HCT116 (cell line): ENCODE data around the gene OPCML. TPM values are rescaled to one million over a fixed set of nuclear protein-coding genes. Genes with fewer than 3 reads are reported as not detected.

Experiments
- ATAC-seq: fragments of 200-7000 bp; cut with Tn5 transposase; 2 replicates; pipeline ENCODE4 v1.9.1; 2020; ENCODE audit warnings: mild to moderate bottlenecking, moderate library complexity
- BruUV-seq: library from RNA; stranded (reverse); fragments of 400-500 nt; replicated peaks from 2 replicates; lab custom pipeline; 2021; lab: Mats Ljungman, UMichigan
- CTCF ChIA-PET: fragments of 300-600 bp; sonication (Branson Sonifier 250); formaldehyde crosslinking; loops from one replicate; lab custom pipeline; 2021; ENCODE audit warnings: antibody characterized with exemption; lab: Charles Lee
- POLR2A ChIA-PET: fragments of 300-600, 350-600 bp; sonication (Branson Sonifier 250); formaldehyde crosslinking; loops from one replicate; lab custom pipeline; 2021; ENCODE audit warnings: antibody characterized with exemption; lab: Charles Lee
- RAD21 ChIA-PET, 2 experiments: fragments of 300-600 bp; sonication (Branson Sonifier 250); formaldehyde crosslinking; loops; one replicate each; lab custom pipeline; 2023; ENCODE audit warnings: low total read pairs in 2 of 2; ENCODE audit not compliant: uncharacterized antibody in 2 of 2, unreplicated experiment in 2 of 2, low non-redundant PET in 1 of 2; lab: Charles Lee
- DNase-seq: peaks from one replicate; pipeline ENCODE4 v3.0.0-alpha.2; 2010; ENCODE audit warnings: low read depth, low spot score
- H2AFZ ChIP-seq: fragments of 200-600 bp; shearing (Covaris generic), sonication (generic); 2 replicates; pipeline ENCODE4 v1.6.1; 2017; ENCODE audit warnings: low read depth, mixed run types, mixed read lengths, antibody characterized with exemption, low read length; ENCODE audit not compliant: poor library complexity, severe bottlenecking
- H3K27ac ChIP-seq: 2 replicates; pipeline ENCODE4 v1.5.1; 2012; ENCODE audit warnings: low read depth, low read length
- H3K27me3 ChIP-seq: fragments of 200-600 bp; sonication (generic); 2 replicates; pipeline ENCODE4 v1.6.1; 2016; ENCODE audit warnings: mixed run types, low read length, mixed read lengths; ENCODE audit not compliant: insufficient read depth
- H3K36me3 ChIP-seq, 2 experiments: fragments of 200-500 bp in 1 of 2; fragments of 200-600 bp in 1 of 2; sonication (Bioruptor generic) in 1 of 2; sonication (generic) in 1 of 2; 2 replicates each; pipeline versions ENCODE4 v1.5.1 to v1.6.1; 2014 to 2016; ENCODE audit warnings: low read length in 2 of 2, inconsistent platforms in 1 of 2, mixed read lengths in 1 of 2, mixed run types in 1 of 2; ENCODE audit not compliant: insufficient read depth in 2 of 2, control insufficient read depth in 1 of 2
- H3K4me1 ChIP-seq, 2 experiments: fragments of 200-600 bp in 1 of 2; sonication (generic) in 1 of 2; 2 replicates each; pipeline versions ENCODE4 v1.5.1 to v1.6.1; 2012 to 2017; ENCODE audit warnings: low read length in 2 of 2, inconsistent platforms in 1 of 2, mild to moderate bottlenecking in 1 of 2, mixed read lengths in 1 of 2, mixed run types in 1 of 2, moderate library complexity in 1 of 2; ENCODE audit not compliant: insufficient read depth in 2 of 2, control insufficient read depth in 1 of 2
- H3K4me2 ChIP-seq: fragments of 200-600 bp; sonication (generic); 2 replicates; pipeline ENCODE4 v1.6.1; 2017; ENCODE audit warnings: mixed run types, low read length, mixed read lengths
- H3K4me3 ChIP-seq, 2 experiments: fragments of 200-600 bp in 1 of 2; sonication (generic) in 1 of 2; replicated peaks in 1 of 2; 2 replicates each; pipeline ENCODE4 v1.5.1; 2011 to 2016; ENCODE audit warnings: low read length in 2 of 2, control low read depth in 1 of 2, low read depth in 1 of 2, mild to moderate bottlenecking in 1 of 2, mixed read lengths in 1 of 2, mixed run types in 1 of 2
- H3K79me2 ChIP-seq: fragments of 200-600 bp; sonication (generic); 2 replicates; pipeline ENCODE4 v1.6.1; 2017; ENCODE audit warnings: mild to moderate bottlenecking, mixed run types, low read length, moderate library complexity, mixed read lengths; ENCODE audit not compliant: insufficient read depth
- H3K9ac ChIP-seq: fragments of 200-600 bp; sonication (generic); 2 replicates; pipeline ENCODE4 v1.6.1; 2016; ENCODE audit warnings: low read length, mixed read lengths
- H3K9me2 ChIP-seq: fragments of 200-600 bp; sonication (generic), shearing (Covaris generic); 2 replicates; pipeline ENCODE4 v1.6.1; 2017; ENCODE audit warnings: mixed run types, mild to moderate bottlenecking, moderate library complexity; ENCODE audit not compliant: insufficient read depth
- H3K9me3 ChIP-seq, 2 experiments: fragments of 200-500 bp in 1 of 2; fragments of 200-600 bp in 1 of 2; sonication (Bioruptor generic) in 1 of 2; sonication (generic) in 1 of 2; 2 replicates each; pipeline ENCODE4 v1.6.1; 2014 to 2017; ENCODE audit warnings: low read length in 2 of 2, mixed read lengths in 2 of 2, inconsistent platforms in 1 of 2, low read depth in 1 of 2, mild to moderate bottlenecking in 1 of 2, mixed run types in 1 of 2, moderate library complexity in 1 of 2; ENCODE audit not compliant: control insufficient read depth in 1 of 2, insufficient read depth in 1 of 2
- H4K20me1 ChIP-seq: fragments of 200-600 bp; sonication (generic), shearing (Covaris generic); 2 replicates; pipeline ENCODE4 v1.6.1; 2017; ENCODE audit warnings: mixed run types, mild to moderate bottlenecking, moderate library complexity; ENCODE audit not compliant: insufficient read depth
- CBX3 ChIP-seq: IDR thresholded peaks from 2 replicates; pipeline ENCODE4 v1.6.1; 2012; ENCODE audit warnings: low read depth
- CEBPB ChIP-seq: IDR thresholded peaks from 2 replicates; pipeline ENCODE4 v1.6.1; 2012; ENCODE audit warnings: low read depth
- EGR1 ChIP-seq: IDR thresholded peaks from 2 replicates; pipeline ENCODE4 v1.6.1; 2012; ENCODE audit warnings: low read depth
- ELF1 ChIP-seq: IDR thresholded peaks from 2 replicates; pipeline ENCODE4 v1.6.1; 2012; ENCODE audit warnings: low read depth, borderline replicate concordance
- EZH2 ChIP-seq: fragments of 200-600 bp; sonication (generic); IDR thresholded peaks from 2 replicates; pipeline ENCODE4 v1.6.1; 2017; ENCODE audit warnings: antibody characterized with exemption, mixed run types
- EZH2phosphoT487 ChIP-seq: fragments of 200-600 bp; IDR thresholded peaks from 2 replicates; pipeline ENCODE4 v1.6.1; 2018; ENCODE audit warnings: antibody characterized with exemption, borderline replicate concordance
- FOSL1 ChIP-seq: IDR thresholded peaks from 2 replicates; pipeline ENCODE4 v1.6.1; 2012; ENCODE audit warnings: low read depth
- JUND ChIP-seq: IDR thresholded peaks from 2 replicates; pipeline ENCODE4 v1.6.1; 2012
- POLR2A ChIP-seq: IDR thresholded peaks from 2 replicates; pipeline ENCODE4 v1.7.0; 2011; ENCODE audit warnings: borderline replicate concordance; ENCODE audit not compliant: insufficient read depth, insufficient read length; ENCODE audit errors: extremely low read depth
- POLR2AphosphoS5 ChIP-seq: IDR thresholded peaks from 2 replicates; pipeline ENCODE4 v1.6.1; 2011; ENCODE audit warnings: mild to moderate bottlenecking, low read depth, low read length, moderate library complexity
- SIN3A ChIP-seq: IDR thresholded peaks from 2 replicates; pipeline ENCODE4 v1.6.1; 2012; ENCODE audit warnings: low read depth
- SP1 ChIP-seq: IDR thresholded peaks from 2 replicates; pipeline ENCODE4 v1.6.1; 2012; ENCODE audit warnings: low read depth
- SRF ChIP-seq: IDR thresholded peaks from 2 replicates; pipeline ENCODE4 v1.6.1; 2012; ENCODE audit warnings: low read depth
- YY1 ChIP-seq: IDR thresholded peaks from 2 replicates; pipeline ENCODE4 v1.6.1; 2011; ENCODE audit warnings: low read length, low read depth, moderate library complexity, mild to moderate bottlenecking; ENCODE audit not compliant: insufficient replicate concordance; ENCODE audit errors: extremely low read depth
- ZFX ChIP-seq: fragments of 450-650 bp; IDR thresholded peaks from 2 replicates; pipeline ENCODE4 v1.6.1; 2017
- ZNF274 ChIP-seq: fragments of 200-500 bp; sonication (Bioruptor generic); IDR thresholded peaks from 2 replicates; pipeline ENCODE4 v1.6.1; 2014; ENCODE audit warnings: mild to moderate bottlenecking, low read depth, low read length, inconsistent platforms
- intact Hi-C: fragments of 100-400 bp; cut with micrococcal nuclease; formaldehyde crosslinking; loops from 2 replicates; pipeline ENCODE4 v1.10.0; 2022
- total RNA-seq: library from RNA; stranded (reverse); gene quantifications from one replicate; pipeline ENCODE4 v1.2.1, GENCODE V29; 2021; ENCODE audit not compliant: unreplicated experiment
- TF ChIP-seq, protein P1 (sequence below), 3 experiments: fragments of 200-600 bp in 1 of 3; sonication (generic) in 1 of 3; IDR thresholded peaks in 2 of 3; conservative IDR thresholded peaks in 1 of 3; 2 replicates each; pipeline ENCODE4 v1.5.1; 2012 to 2017; ENCODE audit warnings: low read depth in 2 of 3, low read length in 2 of 3, antibody characterized with exemption in 1 of 3, borderline replicate concordance in 1 of 3, control low read depth in 1 of 3, mild to moderate bottlenecking in 1 of 3, mixed read lengths in 1 of 3, mixed run types in 1 of 3, moderate library complexity in 1 of 3; ENCODE audit not compliant: insufficient read depth in 1 of 3
- TF ChIP-seq, protein P2 (sequence below): IDR thresholded peaks from 2 replicates; pipeline ENCODE4 v1.6.1; 2012
- TF ChIP-seq, protein P3 (sequence below): IDR thresholded peaks from 2 replicates; pipeline ENCODE4 v1.6.1; 2012; ENCODE audit warnings: low read depth
- TF ChIP-seq, protein P4 (sequence below): IDR thresholded peaks from 2 replicates; pipeline ENCODE4 v1.6.1; 2012

Gene OPCML
- total RNA-seq, 1 experiment from 2014 or later, result not detected

DNA sequence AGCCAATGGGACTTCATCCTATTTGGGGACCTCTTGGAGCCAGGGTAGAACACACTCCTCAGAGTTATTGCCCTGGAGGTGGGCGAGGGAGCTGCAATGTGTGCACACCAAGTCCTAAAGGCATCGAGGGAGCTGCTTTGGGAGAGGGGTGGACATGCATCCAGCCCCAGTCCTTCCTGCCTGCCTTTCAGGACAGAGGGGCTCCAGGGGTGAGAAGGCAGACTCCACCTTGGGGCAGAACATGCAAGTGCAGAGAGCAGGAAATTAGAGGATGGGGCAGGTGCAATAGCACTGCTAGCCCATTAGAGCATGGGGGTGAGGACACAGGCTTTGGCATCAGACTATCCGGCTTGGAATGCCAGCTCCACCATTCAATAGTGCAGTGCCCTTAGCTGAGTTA lies 288.5 kb downstream of the OPCML start:
- no peaks in the 10 kb centered on the region for H3K4me1 ChIP-seq
- RAD21 ChIA-PET, result no interaction called here
- H3K4me2 ChIP-seq, result no peak overlapping the region
- H4K20me1 ChIP-seq, result no peaks in the 10 kb centered on the region
- H3K27ac ChIP-seq, result no peak overlapping the region
- intact Hi-C loops, result no loop called here
- H3K36me3 ChIP-seq, result no peaks in the 10 kb centered on the region
- POLR2A ChIA-PET, result no interaction called here
- H3K9ac ChIP-seq, result no peak overlapping the region
- H3K4me3 ChIP-seq, result no peak overlapping the region
- no peak for DNase-seq
- peaks cover 6 to 11% of the 10 kb centered on the region in 2 experiments; a peak in 2 of 4 replicates for H3K9me3 ChIP-seq
- H3K9me2 ChIP-seq, result no peaks in the 10 kb centered on the region
- TF ChIP-seq, protein P1, sequence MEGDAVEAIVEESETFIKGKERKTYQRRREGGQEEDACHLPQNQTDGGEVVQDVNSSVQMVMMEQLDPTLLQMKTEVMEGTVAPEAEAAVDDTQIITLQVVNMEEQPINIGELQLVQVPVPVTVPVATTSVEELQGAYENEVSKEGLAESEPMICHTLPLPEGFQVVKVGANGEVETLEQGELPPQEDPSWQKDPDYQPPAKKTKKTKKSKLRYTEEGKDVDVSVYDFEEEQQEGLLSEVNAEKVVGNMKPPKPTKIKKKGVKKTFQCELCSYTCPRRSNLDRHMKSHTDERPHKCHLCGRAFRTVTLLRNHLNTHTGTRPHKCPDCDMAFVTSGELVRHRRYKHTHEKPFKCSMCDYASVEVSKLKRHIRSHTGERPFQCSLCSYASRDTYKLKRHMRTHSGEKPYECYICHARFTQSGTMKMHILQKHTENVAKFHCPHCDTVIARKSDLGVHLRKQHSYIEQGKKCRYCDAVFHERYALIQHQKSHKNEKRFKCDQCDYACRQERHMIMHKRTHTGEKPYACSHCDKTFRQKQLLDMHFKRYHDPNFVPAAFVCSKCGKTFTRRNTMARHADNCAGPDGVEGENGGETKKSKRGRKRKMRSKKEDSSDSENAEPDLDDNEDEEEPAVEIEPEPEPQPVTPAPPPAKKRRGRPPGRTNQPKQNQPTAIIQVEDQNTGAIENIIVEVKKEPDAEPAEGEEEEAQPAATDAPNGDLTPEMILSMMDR (IDR thresholded peaks at IDR 0.05 in 2 of 3, conservative IDR thresholded peaks at IDR 0.05 in 1 of 3; ENCODE audit: borderline replicate concordance in 1 of 3, insufficient read depth in 1 of 3, low read depth in 2 of 3, low read length in 2 of 3), result no peak
- TF ChIP-seq ZNF274, result no peak
- no peak for TF ChIP-seq CEBPB
- no peak for TF ChIP-seq SRF
- TF ChIP-seq POLR2AphosphoS5, result no peak
- TF ChIP-seq, protein P2, sequence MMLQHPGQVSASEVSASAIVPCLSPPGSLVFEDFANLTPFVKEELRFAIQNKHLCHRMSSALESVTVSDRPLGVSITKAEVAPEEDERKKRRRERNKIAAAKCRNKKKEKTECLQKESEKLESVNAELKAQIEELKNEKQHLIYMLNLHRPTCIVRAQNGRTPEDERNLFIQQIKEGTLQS, result no peak
- TF ChIP-seq, protein P3, sequence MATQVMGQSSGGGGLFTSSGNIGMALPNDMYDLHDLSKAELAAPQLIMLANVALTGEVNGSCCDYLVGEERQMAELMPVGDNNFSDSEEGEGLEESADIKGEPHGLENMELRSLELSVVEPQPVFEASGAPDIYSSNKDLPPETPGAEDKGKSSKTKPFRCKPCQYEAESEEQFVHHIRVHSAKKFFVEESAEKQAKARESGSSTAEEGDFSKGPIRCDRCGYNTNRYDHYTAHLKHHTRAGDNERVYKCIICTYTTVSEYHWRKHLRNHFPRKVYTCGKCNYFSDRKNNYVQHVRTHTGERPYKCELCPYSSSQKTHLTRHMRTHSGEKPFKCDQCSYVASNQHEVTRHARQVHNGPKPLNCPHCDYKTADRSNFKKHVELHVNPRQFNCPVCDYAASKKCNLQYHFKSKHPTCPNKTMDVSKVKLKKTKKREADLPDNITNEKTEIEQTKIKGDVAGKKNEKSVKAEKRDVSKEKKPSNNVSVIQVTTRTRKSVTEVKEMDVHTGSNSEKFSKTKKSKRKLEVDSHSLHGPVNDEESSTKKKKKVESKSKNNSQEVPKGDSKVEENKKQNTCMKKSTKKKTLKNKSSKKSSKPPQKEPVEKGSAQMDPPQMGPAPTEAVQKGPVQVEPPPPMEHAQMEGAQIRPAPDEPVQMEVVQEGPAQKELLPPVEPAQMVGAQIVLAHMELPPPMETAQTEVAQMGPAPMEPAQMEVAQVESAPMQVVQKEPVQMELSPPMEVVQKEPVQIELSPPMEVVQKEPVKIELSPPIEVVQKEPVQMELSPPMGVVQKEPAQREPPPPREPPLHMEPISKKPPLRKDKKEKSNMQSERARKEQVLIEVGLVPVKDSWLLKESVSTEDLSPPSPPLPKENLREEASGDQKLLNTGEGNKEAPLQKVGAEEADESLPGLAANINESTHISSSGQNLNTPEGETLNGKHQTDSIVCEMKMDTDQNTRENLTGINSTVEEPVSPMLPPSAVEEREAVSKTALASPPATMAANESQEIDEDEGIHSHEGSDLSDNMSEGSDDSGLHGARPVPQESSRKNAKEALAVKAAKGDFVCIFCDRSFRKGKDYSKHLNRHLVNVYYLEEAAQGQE, result no peak
- TF ChIP-seq POLR2A, result no peak
- TF ChIP-seq, protein P4, sequence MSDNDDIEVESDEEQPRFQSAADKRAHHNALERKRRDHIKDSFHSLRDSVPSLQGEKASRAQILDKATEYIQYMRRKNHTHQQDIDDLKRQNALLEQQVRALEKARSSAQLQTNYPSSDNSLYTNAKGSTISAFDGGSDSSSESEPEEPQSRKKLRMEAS, result no peak
- TF ChIP-seq ELF1, result no peak
- TF ChIP-seq EGR1, result no peak
- no peak for TF ChIP-seq JUND
- no peak for TF ChIP-seq YY1
- no peak for TF ChIP-seq SP1
- TF ChIP-seq ZFX, result no peak
- TF ChIP-seq SIN3A, result no peak
- TF ChIP-seq EZH2phosphoT487, result no peak
- no peak for TF ChIP-seq EZH2
- TF ChIP-seq FOSL1, result no peak
- no peak for TF ChIP-seq CBX3
- ATAC-seq, result no peak
- H3K27me3 ChIP-seq, result no peaks in the 10 kb centered on the region
- CTCF ChIA-PET, result no interaction called here
- no peak overlapping the region for H2AFZ ChIP-seq
- H3K79me2 ChIP-seq, result no peaks in the 10 kb centered on the region
- BruUV-seq, result no TSS peak
